SH-SY5Y (cell line): ENCODE measurements around the gene ZNF548.

Experiments used
- GATA2 ChIP-seq: IDR thresholded peaks from 2 replicates; pipeline ENCODE4 v1.6.1; 2011; ENCODE audit warnings: mild to moderate bottlenecking, low read depth, low read length
- GATA3 ChIP-seq: IDR thresholded peaks from 2 replicates; pipeline ENCODE4 v1.6.1; 2011; ENCODE audit warnings: low read depth, mild to moderate bottlenecking, low read length, moderate library complexity

Gene ZNF548

GRCh38 chr19:57377498-57378146, 12.0 kb upstream of the ZNF548 start:
- no peak for TF ChIP-seq GATA2
- TF ChIP-seq GATA3 = no peak

GRCh38 chr19:57380923-57381322, 8.7 kb upstream of the ZNF548 start:
- TF ChIP-seq GATA3 = no peak
- no peak for TF ChIP-seq GATA2

- TF ChIP-seq GATA2 (no peak), GATA3 (no peak)
Measured at GRCh38 chr19:57382806-57383488, 6.7 kb upstream of the ZNF548 start.

GRCh38 chr19:57389194-57389729, 392 bp upstream of the ZNF548 start:
- TF ChIP-seq GATA2 (no peak), GATA3 (no peak)

GRCh38 chr19:57395710-57396109, 6.1 kb downstream of the ZNF548 start:
- TF ChIP-seq GATA2 = no peak
- no peak for TF ChIP-seq GATA3

- TF ChIP-seq GATA3 (no peak), GATA2 (no peak)
Measured at GRCh38 chr19:57398868-57399267, 9.2 kb downstream of the ZNF548 start.

- TF ChIP-seq GATA3 (no peak), GATA2 (no peak)
Measured at GRCh38 chr19:57403737-57404563, 14.3 kb downstream of the ZNF548 start.

- no peak for TF ChIP-seq GATA2
- no peak for TF ChIP-seq GATA3
Measured at GRCh38 chr19:57406516-57407123, 17.0 kb downstream of the ZNF548 start.

- TF ChIP-seq GATA2 = no peak
- TF ChIP-seq GATA3 = no peak
Measured at GRCh38 chr19:57410877-57411671, 21.4 kb downstream of the ZNF548 start, which contains the start of gene ZNF17. TSS of gene ZNF17 (plus strand) at chr19:57411161. CDS start at chr19:57413616, 2,455 bp downstream.

GRCh38 chr19:57419439-57419838, 29.8 kb downstream of the ZNF548 start:
- TF ChIP-seq GATA3 (no peak), GATA2 (no peak)

GRCh38 chr19:57421037-57421436, 31.4 kb downstream of the ZNF548 start:
- no peak for TF ChIP-seq GATA3
- no peak for TF ChIP-seq GATA2

- no peak for TF ChIP-seq GATA3
- no peak for TF ChIP-seq GATA2
Measured at GRCh38 chr19:57434386-57435061, 44.9 kb downstream of the ZNF548 start.
